HEK293 (cell line): ENCODE data around the gene FCHO2.

ENCODE experiments used
- CTCF ChIA-PET: fragments of 350-600 bp; formaldehyde crosslinking; extraction: SDS; loops from one replicate; lab custom pipeline; 2021; ENCODE audit warnings: antibody characterized with exemption; lab: Yijun Ruan, JAX
- POLR2A ChIA-PET: fragments of 300-600 bp; formaldehyde crosslinking; extraction: SDS; loops from one replicate; lab custom pipeline; 2020; ENCODE audit warnings: antibody characterized with exemption, inconsistent platforms; lab: Yijun Ruan, JAX
- H3K27ac ChIP-seq: fragments of 200-500 bp; sonication (Bioruptor generic); 2 replicates; pipeline ENCODE4 v1.5.1; 2014; ENCODE audit warnings: low read depth, low read length, control low read depth, inconsistent platforms; ENCODE audit errors: extremely low read depth
- H3K36me3 ChIP-seq, 2 experiments: fragments of 200-500 bp in 1 of 2; sonication (Bioruptor generic) in 1 of 2; 1 replicate in 1 of 2; 2 replicates in 1 of 2; pipeline ENCODE4 v1.5.1; 2014 to 2017; ENCODE audit warnings: inconsistent platforms in 2 of 2, low read length in 2 of 2; ENCODE audit not compliant: control insufficient read depth in 2 of 2, insufficient read depth in 1 of 2
- H3K4me1 ChIP-seq: fragments of 200-500 bp; sonication (Bioruptor generic); 2 replicates; pipeline ENCODE4 v1.5.1; 2014; ENCODE audit warnings: mild to moderate bottlenecking, low read length, inconsistent platforms; ENCODE audit not compliant: control insufficient read depth, insufficient read depth
- H3K4me3 ChIP-seq: 2 replicates; pipeline ENCODE4 v1.5.1; 2011; ENCODE audit warnings: low read depth, mild to moderate bottlenecking, control low read depth, low read length, moderate library complexity
- H3K9me3 ChIP-seq: fragments of 200-500 bp; sonication (Bioruptor generic); 2 replicates; pipeline ENCODE4 v1.5.1; 2014; ENCODE audit warnings: low read depth, low read length, inconsistent platforms; ENCODE audit not compliant: control insufficient read depth, insufficient read depth
- BCL11A ChIP-seq: fragments of 450-650 bp; formaldehyde crosslinking; IDR thresholded peaks from 2 replicates; pipeline ENCODE4 v1.5.1; 2016; ENCODE audit warnings: low read depth, missing biosample characterization, missing genetic modification characterization
- FEZF1 ChIP-seq: fragments of 450-650 bp; formaldehyde crosslinking; IDR thresholded peaks from 2 replicates; pipeline ENCODE4 v1.5.1; 2016; ENCODE audit warnings: missing biosample characterization, missing genetic modification characterization
- HOXC10 ChIP-seq: sonication (generic); formaldehyde crosslinking; IDR thresholded peaks from 2 replicates; pipeline ENCODE4 v1.8.1; 2023; ENCODE audit warnings: mild to moderate bottlenecking, missing genetic modification reagents
- KLF1 ChIP-seq: fragments of 450-650 bp; formaldehyde crosslinking; IDR thresholded peaks from 2 replicates; pipeline ENCODE4 v1.5.1; 2016; ENCODE audit warnings: missing biosample characterization, missing genetic modification characterization
- RBAK ChIP-seq: fragments of 450-650 bp; formaldehyde crosslinking; IDR thresholded peaks from 2 replicates; pipeline ENCODE4 v1.5.1; 2016; ENCODE audit warnings: missing biosample characterization, missing genetic modification characterization
- SCRT1 ChIP-seq: fragments of 450-650 bp; formaldehyde crosslinking; IDR thresholded peaks from 2 replicates; pipeline ENCODE4 v1.5.1; 2016; ENCODE audit warnings: missing biosample characterization, missing genetic modification characterization, borderline replicate concordance
- ZBTB20 ChIP-seq: fragments of 450-650 bp; formaldehyde crosslinking; IDR thresholded peaks from 2 replicates; pipeline ENCODE4 v1.5.1; 2016; ENCODE audit warnings: missing biosample characterization, missing genetic modification characterization
- ZNF133 ChIP-seq: fragments of 450-650 bp; formaldehyde crosslinking; IDR thresholded peaks from 2 replicates; pipeline ENCODE4 v1.5.1; 2016; ENCODE audit warnings: missing biosample characterization, missing genetic modification characterization
- ZNF311 ChIP-seq: fragments of 450-650 bp; formaldehyde crosslinking; IDR thresholded peaks from 2 replicates; pipeline ENCODE4 v1.5.1; 2017; ENCODE audit warnings: missing biosample characterization, missing genetic modification characterization, borderline replicate concordance
- ZNF335 ChIP-seq: fragments of 450-650 bp; formaldehyde crosslinking; conservative IDR thresholded peaks from 2 replicates; pipeline ENCODE4 v1.5.1; 2016; ENCODE audit warnings: missing biosample characterization, missing genetic modification characterization
- ZNF426 ChIP-seq: fragments of 450-650 bp; formaldehyde crosslinking; IDR thresholded peaks from 2 replicates; pipeline ENCODE4 v1.5.1; 2017; ENCODE audit warnings: missing biosample characterization, missing genetic modification characterization, mild to moderate bottlenecking, inconsistent platforms, moderate library complexity
- ZNF521 ChIP-seq: fragments of 450-650 bp; formaldehyde crosslinking; IDR thresholded peaks from 2 replicates; pipeline ENCODE4 v1.5.1; 2017; ENCODE audit warnings: missing biosample characterization, mild to moderate bottlenecking, missing genetic modification characterization
- ZNF658 ChIP-seq: fragments of 450-650 bp; formaldehyde crosslinking; IDR thresholded peaks from 2 replicates; pipeline ENCODE4; 2016; ENCODE audit warnings: missing biosample characterization, missing genetic modification characterization
- ZNF660 ChIP-seq: fragments of 450-650 bp; IDR thresholded peaks from 2 replicates; pipeline ENCODE4 v1.5.1; 2018; ENCODE audit warnings: missing biosample characterization, mild to moderate bottlenecking, missing genetic modification characterization
- ZNF701 ChIP-seq: fragments of 450-650 bp; formaldehyde crosslinking; IDR thresholded peaks from 2 replicates; pipeline ENCODE4 v1.5.1; 2016; ENCODE audit warnings: missing biosample characterization, missing genetic modification characterization
- ZNF792 ChIP-seq: fragments of 450-650 bp; formaldehyde crosslinking; IDR thresholded peaks from 2 replicates; pipeline ENCODE4 v1.5.1; 2016; ENCODE audit warnings: missing biosample characterization, missing genetic modification characterization
- ZSCAN30 ChIP-seq: fragments of 450-650 bp; IDR thresholded peaks from 2 replicates; pipeline ENCODE4 v1.5.1; 2018; ENCODE audit warnings: missing biosample characterization, mild to moderate bottlenecking, missing genetic modification characterization, moderate library complexity
- TF ChIP-seq, protein P1 (sequence below): fragments of 450-650 bp; formaldehyde crosslinking; IDR thresholded peaks from 2 replicates; pipeline ENCODE4 v1.5.1; 2017; ENCODE audit warnings: missing biosample characterization, missing genetic modification characterization
- TF ChIP-seq, protein P2 (sequence below): fragments of 450-650 bp; IDR thresholded peaks from 2 replicates; pipeline ENCODE4 v1.5.1; 2018; ENCODE audit warnings: missing biosample characterization, mild to moderate bottlenecking, missing genetic modification characterization
- TF ChIP-seq, protein P3 (sequence below): fragments of 450-650 bp; formaldehyde crosslinking; IDR thresholded peaks from 2 replicates; pipeline ENCODE4 v1.5.0; 2017; ENCODE audit warnings: missing biosample characterization, missing genetic modification characterization, borderline replicate concordance

FCHO2 gene

DNA sequence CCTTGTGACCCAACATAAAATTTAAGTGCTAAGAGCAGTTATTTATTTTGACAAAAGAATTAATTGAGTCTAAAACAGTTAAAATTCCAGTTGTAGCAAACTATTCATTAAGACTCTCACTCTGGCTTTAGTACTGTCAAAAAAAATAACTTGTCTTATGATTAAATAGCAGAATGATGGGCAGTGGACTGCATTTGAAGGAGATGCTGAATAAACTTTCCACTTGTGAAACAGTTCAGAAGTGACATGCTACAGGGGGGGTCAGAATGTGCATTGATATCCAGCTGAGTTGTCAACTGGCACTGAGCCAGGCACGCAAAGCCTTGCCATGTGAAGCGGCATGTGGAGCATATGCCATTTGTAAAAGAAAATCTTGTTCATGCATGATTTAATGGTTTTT lies 76.0 kb downstream of the FCHO2 start (continued):
- TF ChIP-seq ZBTB20 (peak; percentile 68; the same call in 1 of the 2 replicates), BCL11A (tag by site-specific recombination) (0 out of 2 replicates have a peak, but pooled peaks have one; percentile 14)

DNA sequence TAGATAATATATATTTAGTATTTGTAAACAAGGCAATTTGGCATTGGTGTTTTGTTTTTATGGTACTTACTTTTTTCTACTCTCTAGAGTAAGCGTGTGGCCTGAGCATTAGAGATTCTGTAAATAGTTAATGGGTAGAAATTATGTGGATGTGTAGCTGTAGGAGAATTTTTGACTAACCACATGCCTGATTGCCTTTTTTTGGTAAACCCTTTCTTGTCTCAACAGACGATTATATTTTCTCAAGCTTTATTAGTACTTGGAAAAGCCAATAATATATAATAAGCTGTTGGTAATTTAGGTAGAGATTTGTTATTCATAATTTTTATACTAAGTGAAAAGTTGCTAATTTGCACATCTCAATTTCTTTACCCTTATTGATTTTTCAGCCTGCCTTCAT lies 76.8 kb downstream of the FCHO2 start:
- no peak overlapping the region for H3K4me3 ChIP-seq
- no peak overlapping the region for H3K27ac ChIP-seq
- no peaks in the 10 kb centered on the region for H3K9me3 ChIP-seq
- POLR2A ChIA-PET = no interaction called here
- CTCF ChIA-PET = interaction anchor here (0.6 kb wide), 1 partner anchor 11 kb away, joined by 3 read pairs; no protein-coding TSS in a partner anchor
- TF ChIP-seq ZNF133 (tag by site-specific recombination) (no peak), ZSCAN30 (tag by site-specific recombination) (no peak), KLF1 (tag by site-specific recombination) (no peak), ZNF701 (tag by site-specific recombination) (no peak), ZNF335 (tag by site-specific recombination) (peak; percentile 62), RBAK (tag by site-specific recombination) (no peak), SCRT1 (tag by site-specific recombination) (no peak), FEZF1 (tag by site-specific recombination) (peak; percentile 69), HOXC10 (CRISPR knock-in tag) (no peak), ZNF658 (tag by site-specific recombination) (no peak), ZNF660 (tag by site-specific recombination) (0 out of 2 replicates have a peak, but pooled peaks have one; percentile 21), ZNF426 (no peak), ZNF521 (tag by site-specific recombination) (no peak), ZNF792 (tag by site-specific recombination) (no peak)
- TF ChIP-seq, protein P1, sequence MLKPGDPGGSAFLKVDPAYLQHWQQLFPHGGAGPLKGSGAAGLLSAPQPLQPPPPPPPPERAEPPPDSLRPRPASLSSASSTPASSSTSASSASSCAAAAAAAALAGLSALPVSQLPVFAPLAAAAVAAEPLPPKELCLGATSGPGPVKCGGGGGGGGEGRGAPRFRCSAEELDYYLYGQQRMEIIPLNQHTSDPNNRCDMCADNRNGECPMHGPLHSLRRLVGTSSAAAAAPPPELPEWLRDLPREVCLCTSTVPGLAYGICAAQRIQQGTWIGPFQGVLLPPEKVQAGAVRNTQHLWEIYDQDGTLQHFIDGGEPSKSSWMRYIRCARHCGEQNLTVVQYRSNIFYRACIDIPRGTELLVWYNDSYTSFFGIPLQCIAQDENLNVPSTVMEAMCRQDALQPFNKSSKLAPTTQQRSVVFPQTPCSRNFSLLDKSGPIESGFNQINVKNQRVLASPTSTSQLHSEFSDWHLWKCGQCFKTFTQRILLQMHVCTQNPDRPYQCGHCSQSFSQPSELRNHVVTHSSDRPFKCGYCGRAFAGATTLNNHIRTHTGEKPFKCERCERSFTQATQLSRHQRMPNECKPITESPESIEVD (tag by site-specific recombination) = peak; percentile 62
- TF ChIP-seq, protein P2, sequence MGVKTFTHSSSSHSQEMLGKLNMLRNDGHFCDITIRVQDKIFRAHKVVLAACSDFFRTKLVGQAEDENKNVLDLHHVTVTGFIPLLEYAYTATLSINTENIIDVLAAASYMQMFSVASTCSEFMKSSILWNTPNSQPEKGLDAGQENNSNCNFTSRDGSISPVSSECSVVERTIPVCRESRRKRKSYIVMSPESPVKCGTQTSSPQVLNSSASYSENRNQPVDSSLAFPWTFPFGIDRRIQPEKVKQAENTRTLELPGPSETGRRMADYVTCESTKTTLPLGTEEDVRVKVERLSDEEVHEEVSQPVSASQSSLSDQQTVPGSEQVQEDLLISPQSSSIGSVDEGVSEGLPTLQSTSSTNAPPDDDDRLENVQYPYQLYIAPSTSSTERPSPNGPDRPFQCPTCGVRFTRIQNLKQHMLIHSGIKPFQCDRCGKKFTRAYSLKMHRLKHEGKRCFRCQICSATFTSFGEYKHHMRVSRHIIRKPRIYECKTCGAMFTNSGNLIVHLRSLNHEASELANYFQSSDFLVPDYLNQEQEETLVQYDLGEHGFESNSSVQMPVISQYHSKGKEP (tag by site-specific recombination) = no peak
- TF ChIP-seq, protein P3, sequence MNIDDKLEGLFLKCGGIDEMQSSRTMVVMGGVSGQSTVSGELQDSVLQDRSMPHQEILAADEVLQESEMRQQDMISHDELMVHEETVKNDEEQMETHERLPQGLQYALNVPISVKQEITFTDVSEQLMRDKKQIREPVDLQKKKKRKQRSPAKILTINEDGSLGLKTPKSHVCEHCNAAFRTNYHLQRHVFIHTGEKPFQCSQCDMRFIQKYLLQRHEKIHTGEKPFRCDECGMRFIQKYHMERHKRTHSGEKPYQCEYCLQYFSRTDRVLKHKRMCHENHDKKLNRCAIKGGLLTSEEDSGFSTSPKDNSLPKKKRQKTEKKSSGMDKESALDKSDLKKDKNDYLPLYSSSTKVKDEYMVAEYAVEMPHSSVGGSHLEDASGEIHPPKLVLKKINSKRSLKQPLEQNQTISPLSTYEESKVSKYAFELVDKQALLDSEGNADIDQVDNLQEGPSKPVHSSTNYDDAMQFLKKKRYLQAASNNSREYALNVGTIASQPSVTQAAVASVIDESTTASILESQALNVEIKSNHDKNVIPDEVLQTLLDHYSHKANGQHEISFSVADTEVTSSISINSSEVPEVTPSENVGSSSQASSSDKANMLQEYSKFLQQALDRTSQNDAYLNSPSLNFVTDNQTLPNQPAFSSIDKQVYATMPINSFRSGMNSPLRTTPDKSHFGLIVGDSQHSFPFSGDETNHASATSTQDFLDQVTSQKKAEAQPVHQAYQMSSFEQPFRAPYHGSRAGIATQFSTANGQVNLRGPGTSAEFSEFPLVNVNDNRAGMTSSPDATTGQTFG (tag by site-specific recombination) = no peak
- peaks cover 14% of the 10 kb centered on the region for H3K4me1 ChIP-seq
- H3K36me3 ChIP-seq = peaks cover 0 to 24% of the 10 kb centered on the region in 2 experiments; a peak in 2 of 3 replicates

DNA sequence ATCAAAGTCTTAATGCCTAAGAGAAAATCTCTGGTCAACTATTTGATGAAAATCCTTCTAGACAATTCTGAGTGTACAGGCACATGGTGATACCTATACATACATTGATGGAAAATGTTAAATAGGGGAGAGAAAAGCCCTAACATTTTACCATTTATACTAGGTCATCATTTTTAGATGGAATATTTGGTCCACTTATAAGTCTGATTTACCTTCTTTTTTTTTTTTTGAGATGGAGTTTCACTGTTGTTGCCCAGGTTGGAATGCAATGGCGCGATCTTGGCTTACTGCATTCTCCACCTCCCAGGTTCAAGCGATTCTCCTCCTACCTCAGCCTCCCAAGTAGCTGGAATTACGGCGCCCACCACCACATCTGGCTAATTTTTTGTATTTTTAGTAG lies 81.7 kb downstream of the FCHO2 start:
- POLR2A ChIA-PET = no interaction called here
- TF ChIP-seq ZNF311 (tag by site-specific recombination) (no peak), ZNF133 (tag by site-specific recombination) (peak; percentile 86)

More for the DNA sequence above, 81.7 kb downstream of the FCHO2 start:
- CTCF ChIA-PET = no interaction called here
- H3K27ac ChIP-seq = no peak overlapping the region
- peaks cover 0 to 23% of the 10 kb centered on the region in 2 experiments; a peak in 2 of 3 replicates for H3K36me3 ChIP-seq
- H3K9me3 ChIP-seq = no peaks in the 10 kb centered on the region
- H3K4me1 ChIP-seq = peaks cover 2% of the 10 kb centered on the region; the same call in 1 of the 2 replicates
- H3K4me3 ChIP-seq = no peak overlapping the region
